IPS DF 4.7 (cell line): ENCODE data around the gene OPRD1.

ENCODE experiments used
- DNase-seq: peaks from one replicate; pipeline ENCODE4 v3.0.0-alpha.2; 2013; ENCODE audit warnings: low spot score; ENCODE audit errors: extremely low read depth

OPRD1 gene

GRCh38 chr1:28882009-28882628 is 70.1 kb downstream of the OPRD1 start:
- peak; percentile 93 for DNase-seq

GRCh38 chr1:28883242-28883616 is 71.3 kb downstream of the OPRD1 start:
- no peak for DNase-seq

- DNase-seq = no peak
These were observed 73.5 kb downstream of the OPRD1 start for GRCh38 chr1:28885472-28885877.

GRCh38 chr1:28885977-28886730 is 74.2 kb downstream of the OPRD1 start:
- no peak for DNase-seq

GRCh38 chr1:28886731-28887418 is 74.9 kb downstream of the OPRD1 start:
- no peak for DNase-seq

- DNase-seq = no peak
These were observed 75.5 kb downstream of the OPRD1 start for GRCh38 chr1:28887419-28887834.

GRCh38 chr1:28887835-28888682 is 76.1 kb downstream of the OPRD1 start:
- DNase-seq = no peak

- DNase-seq = no peak
These were observed 76.9 kb downstream of the OPRD1 start for GRCh38 chr1:28888915-28889314.

- no peak for DNase-seq
These were observed 77.4 kb downstream of the OPRD1 start for GRCh38 chr1:28889357-28889756.

GRCh38 chr1:28890435-28890834 is 78.5 kb downstream of the OPRD1 start:
- no peak for DNase-seq

- no peak for DNase-seq
These were observed 78.9 kb downstream of the OPRD1 start for GRCh38 chr1:28890836-28891235.

- DNase-seq = no peak
These were observed 79.3 kb downstream of the OPRD1 start for GRCh38 chr1:28891256-28891655.

GRCh38 chr1:28893403-28894102 is 81.6 kb downstream of the OPRD1 start:
- DNase-seq = no peak

- DNase-seq = no peak
These were observed 82.8 kb downstream of the OPRD1 start for GRCh38 chr1:28894785-28895184.

- DNase-seq = no peak
These were observed 84.1 kb downstream of the OPRD1 start for GRCh38 chr1:28895896-28896608.

GRCh38 chr1:28896609-28896986 is 84.6 kb downstream of the OPRD1 start:
- no peak for DNase-seq

GRCh38 chr1:28897789-28898188 is 85.8 kb downstream of the OPRD1 start:
- DNase-seq = no peak

- DNase-seq = no peak
These were observed 86.5 kb downstream of the OPRD1 start for GRCh38 chr1:28898405-28898881.

GRCh38 chr1:28899267-28899666 is 87.3 kb downstream of the OPRD1 start:
- DNase-seq = no peak

GRCh38 chr1:28900562-28900961 is 88.6 kb downstream of the OPRD1 start:
- no peak for DNase-seq
